A673 (cell line): ENCODE results near the gene NRG3.

Experiments
- EZH2 ChIP-seq: fragments of 200-600 bp; sonication (generic); IDR thresholded peaks from 2 replicates; pipeline ENCODE4 v1.6.1; 2017; ENCODE audit warnings: borderline replicate concordance, low read depth, mild to moderate bottlenecking, mixed read lengths, antibody characterized with exemption, low read length; ENCODE audit not compliant: poor library complexity, severe bottlenecking
- TF ChIP-seq, protein P1 (sequence below): fragments of 300-800, 200-600 bp; sonication (generic); conservative IDR thresholded peaks from 2 replicates; pipeline ENCODE4 v1.5.1; 2017; ENCODE audit warnings: low read depth, mild to moderate bottlenecking, antibody characterized with exemption, low read length, moderate library complexity, mixed read lengths

GRCh38 chr10:81863771-81864170 lies 11.2 kb upstream of the NRG3 start:
- TF ChIP-seq, protein P1, sequence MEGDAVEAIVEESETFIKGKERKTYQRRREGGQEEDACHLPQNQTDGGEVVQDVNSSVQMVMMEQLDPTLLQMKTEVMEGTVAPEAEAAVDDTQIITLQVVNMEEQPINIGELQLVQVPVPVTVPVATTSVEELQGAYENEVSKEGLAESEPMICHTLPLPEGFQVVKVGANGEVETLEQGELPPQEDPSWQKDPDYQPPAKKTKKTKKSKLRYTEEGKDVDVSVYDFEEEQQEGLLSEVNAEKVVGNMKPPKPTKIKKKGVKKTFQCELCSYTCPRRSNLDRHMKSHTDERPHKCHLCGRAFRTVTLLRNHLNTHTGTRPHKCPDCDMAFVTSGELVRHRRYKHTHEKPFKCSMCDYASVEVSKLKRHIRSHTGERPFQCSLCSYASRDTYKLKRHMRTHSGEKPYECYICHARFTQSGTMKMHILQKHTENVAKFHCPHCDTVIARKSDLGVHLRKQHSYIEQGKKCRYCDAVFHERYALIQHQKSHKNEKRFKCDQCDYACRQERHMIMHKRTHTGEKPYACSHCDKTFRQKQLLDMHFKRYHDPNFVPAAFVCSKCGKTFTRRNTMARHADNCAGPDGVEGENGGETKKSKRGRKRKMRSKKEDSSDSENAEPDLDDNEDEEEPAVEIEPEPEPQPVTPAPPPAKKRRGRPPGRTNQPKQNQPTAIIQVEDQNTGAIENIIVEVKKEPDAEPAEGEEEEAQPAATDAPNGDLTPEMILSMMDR, result no peak
- no peak for TF ChIP-seq EZH2
